Stimulated activated CD8-positive, alpha-beta memory T cell treated with anti-CD3 and anti-CD28 coated beads, Interleukin-15, amount 100 ng/mL, for 24 hours (primary cell): ENCODE results near the gene OTUD4.
"Not testable (repeated sequence)": the region's sequence is repeated elsewhere in the genome, so short reads cannot be mapped to it uniquely, and the experiment has no call there.

Experiments
- DNase-seq: peaks from one replicate; pipeline ENCODE4 v3.0.0-alpha.2; 2020; ENCODE audit warnings: low read depth

Gene OTUD4

GRCh38 chr4:145179281-145179860 lies 1.0 kb downstream of the OTUD4 start:
- DNase-seq: peak; percentile 59

- DNase-seq: no peak
These were observed 1.6 kb downstream of the OTUD4 start for GRCh38 chr4:145178740-145179280.

- DNase-seq: no peak
These were observed 2.4 kb downstream of the OTUD4 start for GRCh38 chr4:145177906-145178538.

GRCh38 chr4:145177511-145177905 lies 2.9 kb downstream of the OTUD4 start:
- DNase-seq: no peak

- no peak for DNase-seq
These were observed 3.6 kb downstream of the OTUD4 start for GRCh38 chr4:145176641-145177432.

- DNase-seq: no peak
These were observed 8.5 kb downstream of the OTUD4 start for GRCh38 chr4:145171911-145172310.

- DNase-seq: no peak
These were observed 10.2 kb downstream of the OTUD4 start for GRCh38 chr4:145170223-145170622.

GRCh38 chr4:145168581-145169187 lies 11.7 kb downstream of the OTUD4 start:
- DNase-seq: no peak

GRCh38 chr4:145167887-145168286 lies 12.5 kb downstream of the OTUD4 start:
- DNase-seq: no peak

GRCh38 chr4:145161549-145161948 lies 18.8 kb downstream of the OTUD4 start:
- DNase-seq: no peak

- no peak for DNase-seq
These were observed 23.4 kb downstream of the OTUD4 start for GRCh38 chr4:145156986-145157385.

GRCh38 chr4:145155268-145155870 lies 25.0 kb downstream of the OTUD4 start:
- DNase-seq: no peak

GRCh38 chr4:145154573-145154972 lies 25.8 kb downstream of the OTUD4 start:
- DNase-seq: no peak

- no peak for DNase-seq
These were observed 26.5 kb downstream of the OTUD4 start for GRCh38 chr4:145153904-145154298.

- no peak for DNase-seq
These were observed 27.0 kb downstream of the OTUD4 start for GRCh38 chr4:145153181-145153903.

- no peak for DNase-seq
These were observed 31.4 kb downstream of the OTUD4 start for GRCh38 chr4:145148980-145149379.

- DNase-seq: not testable (repeated sequence)
These were observed 44.2 kb downstream of the OTUD4 start for GRCh38 chr4:145136219-145136618.

- no peak for DNase-seq
These were observed 47.8 kb downstream of the OTUD4 start for GRCh38 chr4:145132511-145133098.

GRCh38 chr4:145131848-145132247 lies 48.5 kb downstream of the OTUD4 start:
- DNase-seq: no peak

GRCh38 chr4:145130788-145131399 lies 49.5 kb downstream of the OTUD4 start:
- no peak for DNase-seq

GRCh38 chr4:145130130-145130529 lies 50.3 kb downstream of the OTUD4 start:
- no peak for DNase-seq
